KMS-11 (cell line): Measurements from ENCODE around the gene PALMD.

Experiments used
- H2AFZ ChIP-seq: fragments of 200-600 bp; sonication (generic); 2 replicates; pipeline ENCODE4 v1.6.1; 2016; ENCODE audit warnings: antibody characterized with exemption, mixed run types, low read depth
- H3K27ac ChIP-seq: fragments of 200-600 bp; sonication (generic); 2 replicates; pipeline ENCODE4 v1.6.1; 2016; ENCODE audit warnings: mild to moderate bottlenecking, mixed run types
- H3K27me3 ChIP-seq: fragments of 200-600 bp; sonication (generic); 2 replicates; pipeline ENCODE4 v1.6.1; 2017; ENCODE audit warnings: mild to moderate bottlenecking, low read depth, mixed run types, moderate library complexity; ENCODE audit not compliant: insufficient read depth
- H3K36me3 ChIP-seq: fragments of 200-600 bp; sonication (generic); 2 replicates; pipeline ENCODE4 v1.6.1; 2017; ENCODE audit warnings: mild to moderate bottlenecking, mixed run types; ENCODE audit not compliant: insufficient read depth
- H3K4me1 ChIP-seq: fragments of 200-600 bp; sonication (generic); 2 replicates; pipeline ENCODE4 v1.6.1; 2016; ENCODE audit warnings: mild to moderate bottlenecking, low read depth, mixed run types; ENCODE audit not compliant: poor library complexity, severe bottlenecking
- H3K4me2 ChIP-seq: fragments of 200-600 bp; sonication (generic); 2 replicates; pipeline ENCODE4 v1.7.0; 2016; ENCODE audit warnings: mild to moderate bottlenecking, mixed run types
- H3K4me3 ChIP-seq: fragments of 200-600 bp; sonication (generic); IDR thresholded peaks from 2 replicates; pipeline ENCODE4 v1.6.1; 2017; ENCODE audit warnings: low read depth, low read length, mixed read lengths; ENCODE audit not compliant: insufficient read depth
- H3K79me2 ChIP-seq: fragments of 200-600 bp; sonication (generic); 2 replicates; pipeline ENCODE4 v1.6.1; 2016; ENCODE audit warnings: low read depth, mixed run types; ENCODE audit not compliant: insufficient read depth
- H3K9ac ChIP-seq: fragments of 200-600 bp; sonication (generic); 2 replicates; pipeline ENCODE4 v1.6.1; 2016; ENCODE audit warnings: mild to moderate bottlenecking, mixed run types
- H4K20me1 ChIP-seq: fragments of 200-600 bp; sonication (generic); 2 replicates; pipeline ENCODE4 v1.6.1; 2016; ENCODE audit warnings: mild to moderate bottlenecking, mixed run types; ENCODE audit not compliant: insufficient read depth
- TF ChIP-seq, protein P1 (sequence below): fragments of 200-600 bp; sonication (generic); conservative IDR thresholded peaks from 2 replicates; pipeline ENCODE4 v1.6.1; 2017; ENCODE audit warnings: low read depth, mild to moderate bottlenecking, antibody characterized with exemption, low read length, moderate library complexity, mixed read lengths

The PALMD gene

DNA sequence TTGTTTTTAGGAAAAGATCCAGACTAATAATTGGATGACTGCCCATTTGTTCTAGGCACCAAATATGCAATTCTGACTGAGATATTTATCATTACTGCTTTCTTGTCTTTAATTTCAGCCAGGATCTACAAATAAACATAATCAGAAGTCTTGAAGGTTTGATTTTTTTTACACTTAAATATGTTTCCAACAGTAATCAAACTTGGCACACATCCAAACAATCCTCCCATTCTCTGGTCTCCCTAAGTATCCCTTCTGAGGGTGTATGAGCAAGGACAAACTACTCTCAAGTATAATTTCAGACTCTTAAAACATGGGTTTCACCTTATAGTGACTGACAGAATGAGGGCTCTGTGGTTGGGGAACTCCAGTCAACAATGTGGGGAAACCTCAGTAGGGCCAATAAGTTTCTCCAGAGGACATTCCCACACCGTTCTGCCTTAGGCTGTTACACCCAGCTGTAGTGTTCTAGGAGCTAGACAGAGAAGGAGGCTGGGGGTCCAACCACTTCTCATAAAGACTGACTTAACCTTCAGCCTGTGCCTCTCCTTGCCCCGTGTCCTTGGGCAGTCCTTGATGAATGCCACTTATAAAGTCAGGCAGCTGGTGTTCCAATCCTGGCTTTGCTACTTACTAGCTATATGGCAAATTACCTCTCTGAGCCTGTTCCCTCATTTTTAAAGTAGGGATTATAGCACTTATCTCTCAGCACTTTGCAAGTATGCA is 1.5 kb upstream of the PALMD start:
- H3K4me2 ChIP-seq = no peak overlapping the region
- H4K20me1 ChIP-seq = no peaks in the 10 kb centered on the region

DNA sequence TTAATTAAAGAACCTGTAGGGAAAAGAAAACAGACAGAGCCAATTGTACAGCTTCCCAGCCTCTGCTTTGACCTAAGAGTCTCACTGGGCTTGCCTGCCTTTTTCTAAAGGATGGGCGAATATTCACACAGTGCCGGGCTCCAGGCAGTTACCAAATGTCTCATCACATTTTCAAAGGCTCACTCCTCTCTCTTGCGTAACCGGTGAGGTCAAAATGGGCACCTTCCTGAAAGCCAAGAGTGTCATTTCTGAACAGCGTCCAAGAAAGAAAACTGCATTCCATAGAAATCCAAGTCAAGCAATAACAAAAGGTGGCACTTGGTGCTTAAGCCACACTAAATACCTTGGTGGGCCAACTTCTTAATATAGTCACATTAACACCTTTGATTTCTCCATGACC is 710 bp upstream of the PALMD start:
- Histone ChIP-seq H3K79me2 (no peaks in the 10 kb centered on the region), H3K9ac (no peak overlapping the region), H3K27ac (no peak overlapping the region), H4K20me1 (no peaks in the 10 kb centered on the region), H3K4me2 (no peak overlapping the region), H3K4me3 (no peak overlapping the region), H3K4me1 (peaks cover 10% of the 10 kb centered on the region), H2AFZ (no peak overlapping the region), H3K36me3 (no peaks in the 10 kb centered on the region), H3K27me3 (no peaks in the 10 kb centered on the region)
- TF ChIP-seq, protein P1, sequence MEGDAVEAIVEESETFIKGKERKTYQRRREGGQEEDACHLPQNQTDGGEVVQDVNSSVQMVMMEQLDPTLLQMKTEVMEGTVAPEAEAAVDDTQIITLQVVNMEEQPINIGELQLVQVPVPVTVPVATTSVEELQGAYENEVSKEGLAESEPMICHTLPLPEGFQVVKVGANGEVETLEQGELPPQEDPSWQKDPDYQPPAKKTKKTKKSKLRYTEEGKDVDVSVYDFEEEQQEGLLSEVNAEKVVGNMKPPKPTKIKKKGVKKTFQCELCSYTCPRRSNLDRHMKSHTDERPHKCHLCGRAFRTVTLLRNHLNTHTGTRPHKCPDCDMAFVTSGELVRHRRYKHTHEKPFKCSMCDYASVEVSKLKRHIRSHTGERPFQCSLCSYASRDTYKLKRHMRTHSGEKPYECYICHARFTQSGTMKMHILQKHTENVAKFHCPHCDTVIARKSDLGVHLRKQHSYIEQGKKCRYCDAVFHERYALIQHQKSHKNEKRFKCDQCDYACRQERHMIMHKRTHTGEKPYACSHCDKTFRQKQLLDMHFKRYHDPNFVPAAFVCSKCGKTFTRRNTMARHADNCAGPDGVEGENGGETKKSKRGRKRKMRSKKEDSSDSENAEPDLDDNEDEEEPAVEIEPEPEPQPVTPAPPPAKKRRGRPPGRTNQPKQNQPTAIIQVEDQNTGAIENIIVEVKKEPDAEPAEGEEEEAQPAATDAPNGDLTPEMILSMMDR = no peak

More for the DNA sequence above, 1.5 kb upstream of the PALMD start:
- Histone ChIP-seq H3K27ac (no peak overlapping the region), H3K79me2 (no peaks in the 10 kb centered on the region), H3K9ac (no peak overlapping the region), H3K4me3 (no peak overlapping the region), H3K36me3 (no peaks in the 10 kb centered on the region), H3K4me1 (peaks cover 10% of the 10 kb centered on the region), H3K27me3 (no peaks in the 10 kb centered on the region), H2AFZ (no peak overlapping the region)
- TF ChIP-seq, protein P1 = no peak

DNA sequence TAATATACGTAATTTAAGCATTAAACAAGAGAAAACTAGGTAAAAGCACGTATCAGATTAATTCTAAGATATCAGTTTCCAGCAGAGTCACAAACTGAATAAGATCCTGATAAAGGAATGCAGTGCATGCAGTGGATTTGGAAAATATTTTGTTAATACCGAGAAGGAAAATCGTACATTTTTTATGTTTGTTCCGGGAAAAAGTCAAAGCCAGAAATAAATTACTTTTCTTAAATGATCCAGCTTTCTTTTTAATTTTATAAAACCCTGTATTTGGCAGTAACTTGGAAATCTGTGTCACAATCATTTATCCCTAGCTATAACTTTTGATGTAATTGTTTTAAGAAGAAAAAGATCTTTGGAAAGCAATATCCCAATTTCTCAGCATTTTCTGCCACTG is 955 bp downstream of the PALMD start:
- H3K27me3 ChIP-seq = no peaks in the 10 kb centered on the region
- H3K79me2 ChIP-seq = no peaks in the 10 kb centered on the region
- no peak overlapping the region for H3K27ac ChIP-seq
- TF ChIP-seq, protein P1 = no peak
- peaks cover 10% of the 10 kb centered on the region for H3K4me1 ChIP-seq
- H3K36me3 ChIP-seq = no peaks in the 10 kb centered on the region
- no peak overlapping the region for H3K4me2 ChIP-seq
- H2AFZ ChIP-seq = no peak overlapping the region
- no peak overlapping the region for H3K9ac ChIP-seq
- H3K4me3 ChIP-seq = no peak overlapping the region
- no peaks in the 10 kb centered on the region for H4K20me1 ChIP-seq

DNA sequence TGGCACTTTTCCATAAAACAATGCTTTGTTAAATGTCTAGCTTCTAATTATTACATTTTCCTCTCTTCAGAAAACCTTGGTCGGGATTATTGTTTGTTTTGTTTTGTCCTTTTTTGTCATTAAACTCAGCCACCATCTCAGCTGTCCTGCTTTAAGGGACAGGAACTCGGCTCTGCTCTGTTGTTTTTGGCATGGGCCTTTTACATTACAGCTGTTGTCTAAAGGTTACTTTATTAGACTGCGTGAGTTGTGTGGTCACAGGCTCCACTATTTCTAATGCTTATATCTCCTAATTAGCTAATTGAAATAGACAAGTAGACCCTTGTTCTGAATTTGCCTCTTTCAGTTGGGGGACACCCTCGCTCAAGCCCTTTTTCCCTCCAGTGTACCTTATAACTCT is 1.6 kb downstream of the PALMD start:
- Histone ChIP-seq H3K36me3 (no peaks in the 10 kb centered on the region), H4K20me1 (no peaks in the 10 kb centered on the region), H3K4me2 (no peak overlapping the region), H2AFZ (no peak overlapping the region), H3K79me2 (no peaks in the 10 kb centered on the region), H3K9ac (no peak overlapping the region), H3K27ac (no peak overlapping the region), H3K27me3 (no peaks in the 10 kb centered on the region), H3K4me1 (peaks cover 10% of the 10 kb centered on the region), H3K4me3 (no peak overlapping the region)
- TF ChIP-seq, protein P1 = no peak
